HG03097 (cell line): Measurements from ENCODE around the gene LEO1.

Experiments
- ATAC-seq: cut with Tn5 transposase; IDR thresholded peaks from one replicate; pipeline ENCODE4 v1.9.1; 2021; ENCODE audit not compliant: unreplicated experiment, low FRiP score

Gene LEO1

DNA sequence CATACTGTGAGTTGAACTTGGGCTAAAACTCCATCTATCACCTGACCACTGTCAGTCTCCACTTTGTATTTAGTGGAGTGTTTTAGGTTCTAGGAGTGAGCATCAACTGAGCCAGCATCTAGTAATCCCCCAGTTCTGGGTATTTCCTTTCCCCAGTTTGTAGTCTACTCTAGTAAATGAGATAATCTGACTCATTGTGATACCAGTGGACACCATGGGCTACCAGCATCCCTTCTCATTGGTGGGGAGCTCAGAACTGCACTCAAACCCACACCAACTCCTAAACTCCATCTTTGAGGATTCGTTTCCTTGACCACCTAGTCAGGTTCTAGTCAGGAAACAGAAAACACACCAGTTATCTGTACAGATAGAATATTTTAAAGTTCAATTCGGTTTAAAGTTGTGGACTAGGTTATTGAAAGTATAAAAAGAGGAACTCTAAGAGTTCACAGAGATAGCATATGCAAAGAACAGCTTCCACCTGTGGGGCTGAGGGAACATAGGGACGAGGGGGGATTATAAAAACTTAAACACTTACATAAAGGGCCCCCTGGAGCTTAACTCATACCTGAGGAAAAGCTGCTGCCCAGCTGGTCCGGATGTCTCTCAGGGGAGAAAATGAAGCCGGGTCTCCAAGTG is 36.0 kb downstream of the LEO1 start:
- peak; percentile 73 for ATAC-seq

DNA sequence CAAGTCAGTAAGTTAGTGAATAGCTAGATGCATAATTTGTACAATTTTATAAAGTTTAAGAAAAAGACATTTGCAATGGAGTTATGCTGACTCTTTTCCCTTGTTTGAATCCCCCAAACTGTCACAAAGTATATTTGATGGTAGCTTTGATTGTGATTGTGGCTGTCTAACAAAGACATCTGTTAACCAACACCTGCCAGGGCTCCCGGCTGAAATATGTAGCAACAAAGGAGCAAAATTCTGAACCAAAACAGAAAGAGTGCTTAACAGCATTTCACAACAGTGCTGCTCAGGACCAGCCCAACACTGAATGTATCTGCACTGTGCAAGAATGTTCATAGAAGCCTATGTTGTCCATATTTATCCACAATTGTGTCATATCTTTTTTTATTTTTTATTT is 39.4 kb downstream of the LEO1 start:
- no peak for ATAC-seq

DNA sequence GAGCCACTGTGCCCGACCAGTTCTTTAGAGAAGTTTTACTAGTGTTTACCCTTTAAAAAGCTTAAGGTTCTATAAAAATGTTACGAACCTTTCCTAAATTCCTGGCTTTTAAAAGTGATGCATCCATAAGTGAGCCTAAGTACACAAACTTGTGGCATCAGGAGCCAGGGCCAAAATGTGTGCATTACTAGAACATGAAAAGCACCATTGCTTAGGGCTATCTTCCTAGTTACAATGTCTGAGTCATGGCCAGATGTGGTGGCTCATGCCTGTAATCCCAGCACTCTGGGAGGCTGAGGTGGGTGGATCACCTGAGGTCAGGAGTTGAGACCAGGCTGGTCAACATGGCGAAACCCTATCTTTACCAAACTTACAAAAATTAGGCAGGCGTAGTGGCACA is 39.9 kb downstream of the LEO1 start:
- no peak for ATAC-seq

DNA sequence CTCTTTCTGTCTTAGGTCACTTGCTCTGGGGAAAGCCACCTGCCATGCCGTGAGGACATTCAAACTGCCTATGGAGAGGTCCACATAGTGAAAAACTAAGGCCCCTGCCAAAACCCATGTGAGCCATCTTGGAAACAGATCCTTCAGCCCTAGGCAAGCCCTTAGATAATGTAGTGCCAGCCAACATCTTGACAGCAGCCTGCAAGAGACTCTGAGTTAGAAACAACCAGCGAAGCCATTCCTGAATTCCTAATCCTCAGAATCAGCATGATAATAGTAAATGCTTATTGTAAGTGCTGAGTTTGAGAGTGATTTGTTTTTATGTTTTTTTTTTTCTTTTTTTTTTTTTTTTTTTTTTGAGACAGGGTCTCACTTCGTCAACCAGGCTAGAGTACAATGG is 40.6 kb downstream of the LEO1 start:
- no peak for ATAC-seq

DNA sequence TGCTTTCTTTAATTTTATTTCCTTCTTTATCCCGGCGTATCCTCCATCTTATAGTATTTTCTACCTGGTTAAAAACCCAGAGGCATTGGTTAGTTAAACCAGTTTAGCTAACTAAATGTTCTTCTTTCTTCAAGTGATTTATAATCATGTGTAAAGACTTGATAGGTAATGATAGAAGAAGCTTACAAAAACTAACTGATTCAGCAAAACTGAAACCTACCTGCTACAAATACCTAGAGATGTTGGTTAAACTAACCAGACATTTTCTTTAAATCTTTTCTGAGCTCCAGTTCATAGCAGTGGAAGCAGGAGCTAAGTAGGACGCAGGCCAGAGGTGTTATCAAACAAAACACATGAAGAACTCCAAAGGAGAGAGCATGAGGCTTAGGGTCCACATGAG is 44.8 kb downstream of the LEO1 start:
- no peak for ATAC-seq

DNA sequence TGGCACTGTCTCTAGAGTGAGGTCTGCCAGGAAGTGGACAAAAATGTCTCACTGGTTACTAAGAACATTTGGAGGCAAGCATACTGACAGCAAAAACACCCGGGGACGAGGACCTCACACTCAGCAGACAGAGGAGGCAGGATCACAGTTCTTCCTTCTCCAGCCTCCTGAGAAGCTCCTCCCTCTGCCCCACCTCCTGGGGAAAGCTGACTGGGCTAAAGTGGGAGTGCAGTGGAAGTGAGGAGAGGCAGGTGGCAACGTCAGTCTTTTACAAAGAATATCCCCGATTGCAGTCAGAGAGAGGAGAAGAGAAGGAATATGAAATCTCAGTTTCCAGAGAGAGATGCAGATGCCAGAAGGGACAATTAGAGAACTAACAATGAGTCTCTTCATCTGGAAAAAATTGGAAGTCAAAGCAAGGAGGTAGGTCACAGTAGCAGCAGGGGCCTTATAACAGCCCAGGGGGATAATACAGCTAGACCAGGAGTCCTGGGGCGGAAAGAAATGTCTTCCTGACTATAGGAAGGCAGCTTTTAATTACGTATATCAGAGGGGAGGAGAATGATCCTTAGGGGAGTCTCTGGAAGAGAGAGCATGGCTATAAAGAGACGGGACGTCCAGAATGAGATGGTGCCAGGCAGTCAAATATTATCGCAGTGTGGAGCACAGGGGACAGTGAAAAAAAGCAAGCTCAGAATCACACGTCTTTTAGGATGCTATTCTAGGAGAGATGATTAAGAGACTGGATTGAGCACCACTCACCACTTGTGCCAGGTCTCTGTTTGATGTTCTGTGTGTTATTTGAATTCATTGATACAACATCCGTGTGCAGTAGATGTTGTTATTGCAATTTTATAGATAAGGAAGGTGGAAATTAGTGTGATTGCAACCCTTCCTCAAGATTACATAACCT is 47.2 kb downstream of the LEO1 start:
- no peak for ATAC-seq

DNA sequence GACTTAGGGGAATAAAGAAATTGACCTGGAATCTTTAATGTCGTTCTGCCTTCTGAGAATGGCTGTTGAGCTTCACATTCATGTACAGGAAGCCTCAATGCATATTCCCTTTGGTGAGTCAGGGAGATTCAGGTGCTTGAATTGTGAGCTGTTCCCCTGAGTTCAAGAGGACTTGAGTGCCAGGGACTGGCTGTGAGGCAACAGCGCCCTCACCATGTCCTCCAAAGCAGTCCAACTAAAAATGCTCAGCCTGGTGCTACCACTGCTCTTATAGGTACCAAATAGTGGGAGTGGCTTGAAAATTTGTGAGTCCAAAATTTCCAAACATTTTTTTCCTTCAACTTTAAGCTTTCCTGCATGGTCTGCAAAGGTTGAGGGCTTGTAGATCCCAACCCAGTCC is 54.1 kb downstream of the LEO1 start:
- ATAC-seq: no peak

DNA sequence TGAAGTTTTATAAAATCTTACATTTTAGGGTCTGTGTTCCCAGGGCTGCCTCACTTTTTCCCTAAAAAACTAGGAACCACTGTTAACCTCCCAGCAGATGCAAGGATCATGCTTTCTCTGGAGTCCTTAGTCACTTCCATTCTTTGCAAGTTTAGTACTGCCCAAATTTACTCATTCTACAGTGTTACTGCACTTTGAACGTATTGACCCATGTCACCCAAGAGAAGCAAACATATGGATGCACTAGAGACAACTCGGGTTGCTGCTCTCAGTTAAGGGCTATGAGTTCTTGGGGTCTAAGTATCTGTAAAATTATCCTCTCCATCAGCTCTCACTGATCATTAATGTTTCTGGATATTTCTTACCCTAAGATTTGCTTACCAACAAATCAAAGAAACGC is 59.0 kb downstream of the LEO1 start:
- no peak for ATAC-seq

DNA sequence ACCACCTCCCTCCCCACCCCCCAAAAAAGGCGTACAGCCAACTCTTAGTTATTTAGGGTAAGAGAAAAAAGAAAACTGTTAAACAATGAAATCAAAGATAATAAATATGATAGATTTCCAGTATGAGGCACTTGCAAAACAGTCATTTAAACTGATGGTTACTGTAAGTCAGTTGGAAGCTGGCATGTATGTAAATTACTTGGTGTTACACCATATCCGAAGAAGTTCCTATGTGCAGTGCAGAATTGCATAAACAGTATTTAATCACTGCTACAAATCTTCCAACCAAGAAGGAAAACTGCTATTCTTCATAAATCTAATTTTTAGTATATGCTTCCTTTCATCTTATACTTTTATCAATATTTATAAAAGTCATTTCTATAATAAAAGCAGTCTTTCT is 62.0 kb downstream of the LEO1 start:
- ATAC-seq: no peak

DNA sequence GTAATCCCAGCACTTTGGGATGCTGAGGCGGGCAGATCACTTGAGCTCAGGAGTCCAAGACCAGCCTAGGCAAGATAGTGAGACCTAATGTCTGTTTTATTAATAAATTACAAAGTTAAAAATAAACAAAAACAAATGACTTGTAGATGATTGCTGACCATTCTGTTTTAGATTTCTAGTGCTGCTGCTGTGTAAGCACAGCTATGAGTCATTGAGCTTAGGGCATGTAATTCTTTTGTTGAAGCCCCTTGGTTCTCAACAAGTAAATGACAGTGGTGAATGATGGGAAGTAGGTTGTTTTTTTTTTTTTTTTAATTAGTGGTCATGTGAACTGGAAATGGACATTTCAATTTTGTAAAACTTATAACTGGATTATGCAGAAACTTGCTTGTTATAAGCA is 63.3 kb downstream of the LEO1 start:
- no peak for ATAC-seq

DNA sequence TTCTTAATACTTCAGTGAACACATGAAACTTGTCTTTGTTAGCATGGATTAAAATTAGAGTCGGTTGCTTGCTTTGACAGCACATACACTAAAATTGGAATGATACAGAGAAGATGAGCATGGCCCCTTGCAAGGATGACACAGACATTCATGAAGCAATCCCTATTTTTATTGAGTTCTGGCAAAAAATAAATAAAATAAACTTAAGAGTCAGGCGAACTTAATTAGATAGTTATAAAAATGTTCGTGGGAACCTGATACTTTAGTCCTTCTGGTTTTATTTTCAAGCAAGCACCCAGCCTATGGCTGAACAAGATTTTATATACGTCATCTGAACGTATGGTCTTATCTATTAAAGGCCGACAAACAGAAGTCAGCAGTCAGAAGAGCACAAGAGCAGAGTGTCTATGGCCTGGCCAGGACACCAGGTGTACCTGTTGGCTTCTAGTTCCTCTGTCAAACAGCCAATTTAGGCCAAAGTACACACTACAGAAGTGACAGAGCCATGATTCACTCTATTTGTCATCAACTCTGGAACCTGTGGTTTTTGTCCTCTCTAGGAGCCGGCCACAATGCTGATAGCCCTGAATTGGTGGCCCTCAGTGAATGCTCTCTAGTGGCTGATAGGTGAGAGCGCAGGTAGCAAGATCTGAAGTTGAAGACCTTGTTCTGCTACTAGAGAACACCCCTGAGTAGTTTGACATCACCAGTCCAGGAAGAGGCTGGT is 64.3 kb downstream of the LEO1 start:
- ATAC-seq: no peak

DNA sequence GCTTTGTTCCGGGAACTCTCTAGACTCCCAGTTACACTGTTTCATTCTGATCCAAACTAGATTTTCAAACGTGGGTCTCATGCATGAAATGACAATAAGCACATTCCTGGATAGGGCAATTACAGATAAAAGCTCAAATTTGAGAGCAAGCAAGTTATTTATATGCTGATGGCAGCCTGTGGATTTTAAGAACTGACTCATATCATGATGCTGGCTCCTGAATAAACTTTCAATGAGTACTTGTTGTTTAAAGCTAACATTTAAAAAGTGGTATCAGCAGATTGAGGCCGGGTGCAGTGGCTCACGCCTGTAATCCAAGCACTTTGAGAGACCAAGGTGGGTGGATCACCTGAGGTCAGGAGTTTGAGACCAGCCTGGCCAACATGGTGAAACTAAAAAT is 66.6 kb downstream of the LEO1 start:
- no peak for ATAC-seq

DNA sequence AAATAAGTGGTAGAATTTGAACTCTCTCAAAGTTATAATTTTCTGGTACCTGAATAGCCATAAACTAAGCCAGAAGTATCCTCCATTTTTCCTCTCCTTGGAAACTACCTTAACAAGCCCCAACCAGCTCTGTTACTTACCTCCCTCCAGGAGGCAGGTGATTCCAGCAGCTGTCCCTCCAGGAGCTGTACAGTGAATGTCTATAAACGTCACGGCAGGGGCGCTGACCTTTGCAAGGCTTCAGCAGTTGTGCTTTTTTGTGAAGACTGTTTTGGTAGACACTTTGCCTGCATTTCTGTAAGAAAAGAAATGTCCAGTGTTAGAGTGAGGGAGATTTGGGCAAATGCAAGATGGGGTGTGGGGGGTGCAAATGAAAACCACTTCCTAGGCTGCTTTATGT is 67.2 kb downstream of the LEO1 start:
- ATAC-seq: no peak

DNA sequence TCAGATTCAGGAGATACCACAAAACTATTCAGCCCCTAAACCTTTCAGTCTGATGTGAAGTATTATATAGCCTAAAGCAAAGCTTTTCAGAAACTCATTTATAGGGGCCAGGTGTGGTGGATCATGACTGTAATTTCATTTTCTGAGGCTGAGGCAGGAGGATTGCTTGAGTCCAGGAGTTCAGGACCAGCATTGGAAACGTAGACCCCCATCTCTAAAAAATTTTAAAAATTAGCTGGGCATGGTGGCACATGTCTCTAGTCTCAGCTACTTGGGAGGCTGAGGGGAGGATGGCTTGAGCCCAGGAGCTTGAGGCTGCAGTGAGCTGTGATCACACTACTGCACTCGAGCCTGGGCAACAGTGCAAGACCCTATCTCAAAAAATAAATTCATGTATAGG is 82.1 kb downstream of the LEO1 start:
- no peak for ATAC-seq

DNA sequence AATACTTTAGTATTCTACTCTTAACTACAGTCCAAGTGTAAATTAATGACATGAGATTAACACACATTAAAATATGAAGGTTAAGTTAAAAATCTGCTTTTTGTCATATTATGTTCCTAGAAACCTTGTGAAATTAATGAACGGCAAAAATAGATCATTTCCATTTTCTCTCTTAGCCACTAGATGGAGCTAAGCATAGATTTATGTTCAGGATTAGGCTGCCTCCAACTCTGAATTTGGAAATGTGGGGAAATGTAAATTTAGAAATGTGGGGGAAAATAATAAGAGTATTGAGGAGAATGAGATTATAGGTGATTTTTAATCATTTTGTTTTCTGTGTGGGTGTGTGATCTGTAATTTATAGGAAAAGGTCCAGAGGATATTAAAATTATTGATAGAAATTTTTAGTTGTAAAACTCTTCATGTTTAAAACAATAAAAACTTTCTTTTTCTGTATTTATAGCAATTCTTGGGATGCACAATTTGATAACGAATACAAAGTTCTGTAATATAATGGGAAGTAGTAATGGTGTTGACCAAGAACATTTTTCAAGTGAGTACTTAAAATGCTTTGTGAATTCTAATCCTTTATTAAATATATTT is 82.9 kb downstream of the LEO1 start:
- no peak for ATAC-seq
